Measurements from ENCODE around the gene LRRC46.

The LRRC46 gene

DNA sequence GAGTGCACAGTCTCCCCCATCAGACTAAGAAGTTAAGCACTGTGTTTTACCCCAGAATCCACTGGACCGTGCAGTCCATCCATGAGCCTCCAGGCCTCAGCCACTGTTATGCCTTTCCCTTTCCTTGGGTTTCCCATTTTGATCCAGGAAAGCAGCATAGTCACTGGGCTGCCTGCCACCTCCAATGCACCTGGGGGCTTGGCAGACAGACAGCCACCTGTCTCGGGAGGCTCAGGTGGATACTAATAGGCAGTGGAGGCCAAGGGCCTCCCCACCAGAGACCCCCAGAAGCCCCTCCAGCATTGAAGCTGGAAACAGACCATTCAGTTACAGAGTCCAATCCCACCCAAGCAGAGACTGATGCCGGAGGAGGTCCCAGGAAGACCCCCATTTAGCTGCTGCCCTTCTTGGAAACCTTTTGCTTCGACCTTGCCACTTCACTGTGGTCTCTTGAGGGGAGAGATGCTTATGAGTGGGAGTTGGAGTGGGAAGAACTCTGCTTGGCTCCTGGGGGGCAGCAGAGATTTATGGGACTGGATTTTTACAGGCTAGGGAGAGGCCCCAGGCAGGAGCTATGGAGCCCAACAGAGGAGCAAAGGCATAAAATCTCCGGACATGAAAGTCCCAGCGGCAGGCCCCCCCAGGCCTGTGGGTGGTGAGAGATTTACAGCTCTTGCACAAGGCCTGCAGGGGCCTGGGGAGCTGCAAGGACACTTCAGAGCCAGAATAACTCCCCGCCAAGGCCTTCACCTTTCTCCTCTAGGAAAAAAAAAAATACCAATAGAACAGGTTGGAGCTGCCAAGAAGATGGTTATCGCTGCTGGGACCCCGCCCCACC is 52.3 kb downstream of the LRRC46 start:
- Histone ChIP-seq H3K4me1 (no peaks in the 10 kb centered on the region), H3K9me3 (no peaks in the 10 kb centered on the region), H3K4me3 (ENCODE audit: low read depth, low read length) (no peak overlapping the region), H3K27me3 (peaks cover 46% of the 10 kb centered on the region), H3K36me3 (no peaks in the 10 kb centered on the region)
- no peak for DNase-seq
- TF ChIP-seq, protein P1, sequence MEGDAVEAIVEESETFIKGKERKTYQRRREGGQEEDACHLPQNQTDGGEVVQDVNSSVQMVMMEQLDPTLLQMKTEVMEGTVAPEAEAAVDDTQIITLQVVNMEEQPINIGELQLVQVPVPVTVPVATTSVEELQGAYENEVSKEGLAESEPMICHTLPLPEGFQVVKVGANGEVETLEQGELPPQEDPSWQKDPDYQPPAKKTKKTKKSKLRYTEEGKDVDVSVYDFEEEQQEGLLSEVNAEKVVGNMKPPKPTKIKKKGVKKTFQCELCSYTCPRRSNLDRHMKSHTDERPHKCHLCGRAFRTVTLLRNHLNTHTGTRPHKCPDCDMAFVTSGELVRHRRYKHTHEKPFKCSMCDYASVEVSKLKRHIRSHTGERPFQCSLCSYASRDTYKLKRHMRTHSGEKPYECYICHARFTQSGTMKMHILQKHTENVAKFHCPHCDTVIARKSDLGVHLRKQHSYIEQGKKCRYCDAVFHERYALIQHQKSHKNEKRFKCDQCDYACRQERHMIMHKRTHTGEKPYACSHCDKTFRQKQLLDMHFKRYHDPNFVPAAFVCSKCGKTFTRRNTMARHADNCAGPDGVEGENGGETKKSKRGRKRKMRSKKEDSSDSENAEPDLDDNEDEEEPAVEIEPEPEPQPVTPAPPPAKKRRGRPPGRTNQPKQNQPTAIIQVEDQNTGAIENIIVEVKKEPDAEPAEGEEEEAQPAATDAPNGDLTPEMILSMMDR (IDR thresholded peaks at IDR 0.05; ENCODE audit: low read depth, low read length): no peak

DNA sequence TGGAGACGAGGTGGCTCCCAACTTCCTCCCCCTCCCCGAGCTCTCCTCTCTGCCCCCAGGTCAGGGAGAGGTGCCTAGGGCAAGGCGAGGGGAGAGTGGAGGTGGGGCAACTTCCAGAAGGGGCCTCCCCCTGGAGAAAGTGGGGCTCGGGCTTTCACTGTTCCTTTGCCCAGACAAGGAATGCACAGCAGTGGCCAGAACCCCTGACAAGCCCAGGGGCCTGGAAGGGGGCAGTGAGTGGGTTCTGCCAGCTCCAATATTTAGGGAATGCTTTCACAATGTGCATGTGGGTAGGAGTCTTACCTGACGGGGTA is 52.9 kb downstream of the LRRC46 start:
- Histone ChIP-seq H3K4me1 (no peaks in the 10 kb centered on the region), H3K27me3 (peaks cover 41% of the 10 kb centered on the region), H3K36me3 (no peaks in the 10 kb centered on the region), H3K4me3 (ENCODE audit: low read depth, low read length) (no peak overlapping the region), H3K9me3 (no peaks in the 10 kb centered on the region)
- no peak for DNase-seq
- TF ChIP-seq, protein P1 (IDR thresholded peaks at IDR 0.05; ENCODE audit: low read depth, low read length): no peak

DNA sequence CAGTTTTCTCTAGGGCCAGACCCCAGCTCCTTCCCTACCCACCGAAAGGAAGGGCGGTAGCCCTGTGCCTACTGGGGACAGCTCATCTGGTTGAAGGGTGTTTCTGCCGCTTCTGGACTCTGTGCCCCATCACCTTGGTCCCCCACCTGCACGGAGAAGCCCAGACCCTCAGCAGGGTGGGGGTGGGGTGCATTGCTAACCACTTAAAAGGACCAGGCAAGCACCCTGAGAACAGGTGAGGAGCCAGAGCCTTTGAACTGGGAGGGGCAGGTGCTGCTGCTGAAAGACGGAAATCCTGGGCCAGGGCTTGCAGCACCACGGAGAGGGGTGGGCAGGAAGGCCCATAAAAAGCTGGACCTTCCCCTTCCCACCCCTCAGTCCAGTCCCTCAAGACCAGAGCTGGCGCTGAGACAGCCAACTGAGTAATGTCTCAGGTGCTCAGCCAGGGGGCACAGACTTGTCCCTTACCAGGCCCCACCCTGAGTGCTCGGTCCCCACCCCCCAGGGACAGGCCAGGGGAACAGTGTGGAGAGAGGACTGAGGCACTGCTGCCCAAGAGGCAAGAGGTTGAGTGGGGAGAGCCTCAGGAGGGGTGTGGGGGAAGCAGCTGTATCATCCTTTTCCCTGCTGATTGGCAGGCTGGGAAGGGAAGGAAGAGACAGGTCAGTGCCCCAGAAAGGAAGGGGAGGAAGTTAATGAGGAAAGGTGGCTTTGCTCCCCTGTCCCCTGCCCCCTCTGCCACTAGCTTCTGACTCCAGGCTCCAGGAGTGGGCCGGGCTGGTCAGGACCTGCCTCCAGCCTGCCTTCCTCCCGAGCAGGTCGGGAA is 53.6 kb downstream of the LRRC46 start:
- TF ChIP-seq, protein P1 (IDR thresholded peaks at IDR 0.05; ENCODE audit: low read depth, low read length): no peak
- H3K9me3 ChIP-seq: no peaks in the 10 kb centered on the region
- no peaks in the 10 kb centered on the region for H3K36me3 ChIP-seq
- H3K4me1 ChIP-seq: no peaks in the 10 kb centered on the region
- H3K27me3 ChIP-seq: peaks cover 36% of the 10 kb centered on the region
- DNase-seq: no peak
- no peak overlapping the region for H3K4me3 ChIP-seq (ENCODE audit: low read depth, low read length)
